Measurements from ENCODE around the gene DDX47. TPM values are rescaled to one million over a fixed set of nuclear protein-coding genes. Genes with fewer than 3 reads are reported as not detected.

DDX47 gene
- total and polyA plus RNA-seq, 2 of the 13 experiments (the other 11 are each of a cell fraction or from before 2014, with no cell fraction given): 48.5 to 78.7 TPM

DNA sequence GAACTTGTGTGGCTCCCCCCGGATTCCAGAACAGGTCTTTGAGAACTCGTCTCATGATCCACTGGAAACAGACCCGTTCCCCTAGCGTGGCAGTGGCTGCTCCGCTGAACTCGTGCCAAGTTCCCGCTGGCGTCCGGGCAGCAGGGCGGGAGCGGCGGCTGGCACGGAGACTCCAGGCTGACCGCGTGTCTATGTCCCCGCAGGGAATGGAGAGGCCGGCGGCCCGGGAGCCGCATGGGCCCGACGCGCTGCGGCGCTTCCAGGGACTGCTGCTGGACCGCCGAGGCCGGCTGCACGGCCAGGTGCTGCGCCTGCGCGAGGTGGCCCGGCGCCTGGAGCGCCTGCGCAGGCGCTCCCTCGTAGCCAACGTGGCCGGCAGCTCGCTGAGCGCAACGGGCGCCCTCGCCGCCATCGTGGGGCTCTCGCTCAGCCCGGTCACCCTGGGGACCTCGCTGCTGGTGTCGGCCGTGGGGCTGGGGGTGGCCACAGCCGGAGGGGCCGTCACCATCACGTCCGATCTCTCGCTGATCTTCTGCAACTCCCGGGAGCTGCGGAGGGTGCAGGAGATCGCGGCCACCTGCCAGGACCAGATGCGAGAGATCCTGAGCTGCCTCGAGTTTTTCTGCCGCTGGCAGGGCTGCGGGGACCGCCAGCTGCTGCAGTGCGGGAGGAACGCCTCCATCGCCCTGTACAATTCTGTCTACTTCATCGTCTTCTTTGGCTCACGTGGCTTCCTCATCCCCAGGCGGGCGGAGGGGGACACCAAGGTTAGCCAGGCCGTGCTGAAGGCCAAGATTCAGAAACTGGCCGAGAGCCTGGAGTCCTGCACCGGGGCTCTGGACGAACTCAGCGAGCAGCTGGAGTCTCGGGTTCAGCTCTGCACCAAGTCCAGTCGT is 26.2 kb upstream of the DDX47 start (continued):
- TF ChIP-seq ZNF317 (CRISPR knock-in tag; IDR thresholded peaks at IDR 0.05): no peak
- TF ChIP-seq ZSCAN29 (CRISPR knock-in tag; conservative IDR thresholded peaks at IDR 0.05): no peak
- TF ChIP-seq MEIS1 (CRISPR knock-in tag; IDR thresholded peaks at IDR 0.05; ENCODE audit: borderline replicate concordance): 0 out of 2 replicates have a peak, but pooled peaks have one; percentile 67
- TF ChIP-seq ZNF781 (CRISPR knock-in tag; IDR thresholded peaks at IDR 0.05; ENCODE audit: borderline replicate concordance, not compliant biosample characterization): no peak
- TF ChIP-seq, protein P1, sequence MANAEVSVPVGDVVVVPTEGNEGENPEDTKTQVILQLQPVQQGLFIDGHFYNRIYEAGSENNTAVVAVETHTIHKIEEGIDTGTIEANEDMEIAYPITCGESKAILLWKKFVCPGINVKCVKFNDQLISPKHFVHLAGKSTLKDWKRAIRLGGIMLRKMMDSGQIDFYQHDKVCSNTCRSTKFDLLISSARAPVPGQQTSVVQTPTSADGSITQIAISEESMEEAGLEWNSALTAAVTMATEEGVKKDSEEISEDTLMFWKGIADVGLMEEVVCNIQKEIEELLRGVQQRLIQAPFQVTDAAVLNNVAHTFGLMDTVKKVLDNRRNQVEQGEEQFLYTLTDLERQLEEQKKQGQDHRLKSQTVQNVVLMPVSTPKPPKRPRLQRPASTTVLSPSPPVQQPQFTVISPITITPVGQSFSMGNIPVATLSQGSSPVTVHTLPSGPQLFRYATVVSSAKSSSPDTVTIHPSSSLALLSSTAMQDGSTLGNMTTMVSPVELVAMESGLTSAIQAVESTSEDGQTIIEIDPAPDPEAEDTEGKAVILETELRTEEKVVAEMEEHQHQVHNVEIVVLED (CRISPR knock-in tag; IDR thresholded peaks at IDR 0.05; ENCODE audit: borderline replicate concordance): no peak; the same call in 1 of the 2 replicates
- peak; percentile 26; the same call in 1 of the 2 replicates for TF ChIP-seq ZNF331 (CRISPR knock-in tag; IDR thresholded peaks at IDR 0.05)
- TF ChIP-seq TBX3 (IDR thresholded peaks at IDR 0.05; ENCODE audit: borderline replicate concordance): no peak
- no peak for TF ChIP-seq SRSF1 (optimal IDR thresholded peaks at IDR 0.05; ENCODE audit: low read depth, low read length)
- no peak for TF ChIP-seq HDAC1 (CRISPR knock-in tag; IDR thresholded peaks at IDR 0.05)
- no peak for TF ChIP-seq PHF21A (CRISPR knock-in tag; IDR thresholded peaks at IDR 0.05)
- no peak for TF ChIP-seq JDP2 (CRISPR knock-in tag; IDR thresholded peaks at IDR 0.05; ENCODE audit: borderline replicate concordance)
- TF ChIP-seq JUND (CRISPR knock-in tag; IDR thresholded peaks at IDR 0.05): 0 out of 2 replicates have a peak, but pooled peaks have one; percentile 39
- TF ChIP-seq GABPB1 (CRISPR knock-in tag; IDR thresholded peaks at IDR 0.05): peak; percentile 69; the same call in 1 of the 2 replicates
- TF ChIP-seq ZNF530 (CRISPR knock-in tag; IDR thresholded peaks at IDR 0.05; ENCODE audit: low read depth): 0 out of 2 replicates have a peak, but pooled peaks have one; percentile 28
- TF ChIP-seq ZNF557 (CRISPR knock-in tag; IDR thresholded peaks at IDR 0.05): peak; percentile 79; the same call in 1 of the 2 replicates
- no peak for TF ChIP-seq CBX2 (IDR thresholded peaks at IDR 0.05; ENCODE audit: low read depth, low read length)
- TF ChIP-seq CBX2 (CRISPR knock-in tag; IDR thresholded peaks at IDR 0.05; ENCODE audit: low read depth): no peak
- no peak for TF ChIP-seq KDM1A (CRISPR knock-in tag; IDR thresholded peaks at IDR 0.05)
- 0 out of 2 replicates have a peak, but pooled peaks have one; percentile 64 for TF ChIP-seq ZNF441 (CRISPR knock-in tag; IDR thresholded peaks at IDR 0.05; ENCODE audit: borderline replicate concordance)
- 0 out of 2 replicates have a peak, but pooled peaks have one; percentile 72 for TF ChIP-seq GLI4 (CRISPR knock-in tag; IDR thresholded peaks at IDR 0.05; ENCODE audit: borderline replicate concordance)
- TF ChIP-seq, protein P2, sequence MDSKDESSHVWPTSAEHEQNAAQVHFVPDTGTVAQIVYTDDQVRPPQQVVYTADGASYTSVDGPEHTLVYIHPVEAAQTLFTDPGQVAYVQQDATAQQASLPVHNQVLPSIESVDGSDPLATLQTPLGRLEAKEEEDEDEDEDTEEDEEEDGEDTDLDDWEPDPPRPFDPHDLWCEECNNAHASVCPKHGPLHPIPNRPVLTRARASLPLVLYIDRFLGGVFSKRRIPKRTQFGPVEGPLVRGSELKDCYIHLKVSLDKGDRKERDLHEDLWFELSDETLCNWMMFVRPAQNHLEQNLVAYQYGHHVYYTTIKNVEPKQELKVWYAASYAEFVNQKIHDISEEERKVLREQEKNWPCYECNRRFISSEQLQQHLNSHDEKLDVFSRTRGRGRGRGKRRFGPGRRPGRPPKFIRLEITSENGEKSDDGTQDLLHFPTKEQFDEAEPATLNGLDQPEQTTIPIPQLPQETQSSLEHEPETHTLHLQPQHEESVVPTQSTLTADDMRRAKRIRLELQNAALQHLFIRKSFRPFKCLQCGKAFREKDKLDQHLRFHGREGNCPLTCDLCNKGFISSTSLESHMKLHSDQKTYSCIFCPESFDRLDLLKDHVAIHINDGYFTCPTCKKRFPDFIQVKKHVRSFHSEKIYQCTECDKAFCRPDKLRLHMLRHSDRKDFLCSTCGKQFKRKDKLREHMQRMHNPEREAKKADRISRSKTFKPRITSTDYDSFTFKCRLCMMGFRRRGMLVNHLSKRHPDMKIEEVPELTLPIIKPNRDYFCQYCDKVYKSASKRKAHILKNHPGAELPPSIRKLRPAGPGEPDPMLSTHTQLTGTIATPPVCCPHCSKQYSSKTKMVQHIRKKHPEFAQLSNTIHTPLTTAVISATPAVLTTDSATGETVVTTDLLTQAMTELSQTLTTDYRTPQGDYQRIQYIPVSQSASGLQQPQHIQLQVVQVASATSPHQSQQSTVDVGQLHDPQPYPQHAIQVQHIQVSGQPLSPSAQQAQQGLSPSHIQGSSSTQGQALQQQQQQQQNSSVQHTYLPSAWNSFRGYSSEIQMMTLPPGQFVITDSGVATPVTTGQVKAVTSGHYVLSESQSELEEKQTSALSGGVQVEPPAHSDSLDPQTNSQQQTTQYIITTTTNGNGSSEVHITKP (CRISPR knock-in tag; IDR thresholded peaks at IDR 0.05; ENCODE audit: low read depth): no peak

Data from HepG2 (cell line).